ENCODE results near the gene SMPD4. TPM values are rescaled to one million over a fixed set of nuclear protein-coding genes. Genes with fewer than 3 reads are reported as not detected.
A peak's percentile ranks its signal among the peaks of the same experiment; 100 is the strongest.
"Not testable (repeated sequence)": the region's sequence is repeated elsewhere in the genome, so short reads cannot be mapped to it uniquely, and the experiment has no call there.

Gene SMPD4
- total and polyA plus RNA-seq, 2 of the 4 experiments (the other 2 are of a cell fraction), result 8.6 to 63.0 TPM

DNA sequence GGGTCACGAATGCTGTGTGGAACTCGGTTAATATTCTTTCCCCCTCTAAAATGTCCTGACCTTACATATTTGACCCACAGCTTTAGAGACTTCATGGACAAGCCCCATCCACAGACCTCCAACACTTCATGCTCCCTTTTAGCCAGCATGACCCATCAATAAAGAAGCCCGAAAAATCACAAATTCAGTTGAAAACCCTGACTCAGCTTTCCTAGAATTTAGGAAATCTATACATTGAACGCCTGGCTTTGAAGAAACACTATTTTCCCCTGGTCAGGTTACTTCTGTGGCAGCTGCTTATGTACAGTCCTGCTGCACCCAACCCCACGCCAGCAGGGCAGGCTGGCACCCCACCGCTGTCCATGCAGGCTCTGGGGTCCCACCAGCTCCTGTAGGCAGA is 9.9 kb upstream of the SMPD4 start:
- H3K18ac ChIP-seq (ENCODE audit: low read depth, low read length); H3K27ac ChIP-seq (ENCODE audit: insufficient read depth, low read length); BruUV-seq (replicated peaks); in situ Hi-C loops (cut with MboI; ENCODE audit: low sequenced_read_pairs); H4K20me1 ChIP-seq (ENCODE audit: insufficient read depth, low read length); H3K27me3 ChIP-seq (ENCODE audit: control insufficient read depth, insufficient read depth, low read length); H3K9me3 ChIP-seq (ENCODE audit: control insufficient read depth, insufficient read depth, low read length); H3K9ac ChIP-seq (ENCODE audit: low read depth, low read length); H2BK20ac ChIP-seq (ENCODE audit: low read depth, low read length); H2AK5ac ChIP-seq (ENCODE audit: low read depth, low read length); H3K4ac ChIP-seq (ENCODE audit: low read depth, low read length); H3K56ac ChIP-seq (ENCODE audit: extremely low read depth, insufficient read depth, low read length); H2BK120ac ChIP-seq (ENCODE audit: low read depth, low read length); H3K14ac ChIP-seq (replicated peaks; ENCODE audit: low read depth, low read length); H3K4me1 ChIP-seq (ENCODE audit: control insufficient read depth, insufficient read depth, low read length); H3K79me1 ChIP-seq (ENCODE audit: low read depth in 1 of 2, low read length in 2 of 2); H2AFZ ChIP-seq (replicated peaks; ENCODE audit: low read length, poor library complexity); H2BK5ac ChIP-seq (ENCODE audit: low read depth, low read length, poor library complexity, severe bottlenecking); H3K23ac ChIP-seq (ENCODE audit: low read depth, low read length); H3K4me2 ChIP-seq (ENCODE audit: low read depth, low read length); ATAC-seq (ENCODE audit: low read depth); H3K4me3 ChIP-seq (ENCODE audit: insufficient read depth, low read depth, low read length); intact Hi-C loops (cut with micrococcal nuclease); H4K5ac ChIP-seq (ENCODE audit: low read depth, low read length); DNase-seq; H2BK15ac ChIP-seq (ENCODE audit: low read depth, low read length); H3K9me1 ChIP-seq (ENCODE audit: insufficient read depth, low read length); H4K8ac ChIP-seq (ENCODE audit: low read depth in 2 of 2, low read length in 2 of 2); dilution Hi-C loops (cut with HindIII; ENCODE audit: low sequenced_read_pairs, unreplicated experiment); H2AK9ac ChIP-seq (replicated peaks; ENCODE audit: low read depth, low read length, poor library complexity); POLR2A ChIA-PET (ENCODE audit: unreplicated experiment); CTCF ChIA-PET; H4K91ac ChIP-seq (ENCODE audit: insufficient read depth, low read depth, low read length): not testable (repeated sequence)
- 100% methylated on average over 3 of the region's 6 CpGs; no CpG with 5 or more reads in 1 of the 2 experiments for WGBS, 2 experiments (ENCODE audit: extremely low coverage in 2 of 2, insufficient read length in 1 of 2)
- TF ChIP-seq MAFK (IDR thresholded peaks at IDR 0.05; ENCODE audit: low read depth, low read length), result peak; percentile 61
- peaks cover 10% of the 10 kb centered on the region for H3K36me3 ChIP-seq (ENCODE audit: control insufficient read depth, insufficient read depth, low read length)

Measured in IMR-90 (cell line).